ENCODE results near the gene HCLS1. TPM values are rescaled to one million over a fixed set of nuclear protein-coding genes. Genes with fewer than 3 reads are reported as not detected.

HCLS1 gene
- total RNA-seq, 2 donors from 2014 or later, result 14.6 to 27.0 TPM

DNA sequence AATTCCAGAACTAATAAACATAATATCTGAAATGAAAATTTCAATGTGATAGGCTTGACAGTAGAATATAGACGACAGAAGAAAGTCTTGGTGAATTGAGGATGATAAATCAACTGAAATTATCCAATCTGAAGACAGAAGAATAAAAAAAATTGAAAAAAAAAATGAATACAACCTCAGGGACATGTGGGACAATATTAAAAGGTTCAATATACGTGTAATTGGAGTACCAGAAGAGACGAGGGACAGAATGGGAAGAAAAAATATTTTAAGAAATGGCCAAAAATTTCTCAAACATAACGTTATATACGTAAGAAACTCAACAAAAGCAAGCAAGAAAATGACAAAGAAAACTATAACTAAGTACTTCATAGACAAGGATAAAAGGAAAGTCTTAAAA, 43.3 kb upstream of the HCLS1 start:
- TF ChIP-seq POLR2AphosphoS5 (IDR thresholded peaks at IDR 0.05) (no peak), POLR2A (IDR thresholded peaks at IDR 0.05) (no peak)
- TF ChIP-seq, protein P1, sequence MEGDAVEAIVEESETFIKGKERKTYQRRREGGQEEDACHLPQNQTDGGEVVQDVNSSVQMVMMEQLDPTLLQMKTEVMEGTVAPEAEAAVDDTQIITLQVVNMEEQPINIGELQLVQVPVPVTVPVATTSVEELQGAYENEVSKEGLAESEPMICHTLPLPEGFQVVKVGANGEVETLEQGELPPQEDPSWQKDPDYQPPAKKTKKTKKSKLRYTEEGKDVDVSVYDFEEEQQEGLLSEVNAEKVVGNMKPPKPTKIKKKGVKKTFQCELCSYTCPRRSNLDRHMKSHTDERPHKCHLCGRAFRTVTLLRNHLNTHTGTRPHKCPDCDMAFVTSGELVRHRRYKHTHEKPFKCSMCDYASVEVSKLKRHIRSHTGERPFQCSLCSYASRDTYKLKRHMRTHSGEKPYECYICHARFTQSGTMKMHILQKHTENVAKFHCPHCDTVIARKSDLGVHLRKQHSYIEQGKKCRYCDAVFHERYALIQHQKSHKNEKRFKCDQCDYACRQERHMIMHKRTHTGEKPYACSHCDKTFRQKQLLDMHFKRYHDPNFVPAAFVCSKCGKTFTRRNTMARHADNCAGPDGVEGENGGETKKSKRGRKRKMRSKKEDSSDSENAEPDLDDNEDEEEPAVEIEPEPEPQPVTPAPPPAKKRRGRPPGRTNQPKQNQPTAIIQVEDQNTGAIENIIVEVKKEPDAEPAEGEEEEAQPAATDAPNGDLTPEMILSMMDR (IDR thresholded peaks at IDR 0.05), result no peak
- H3K9me3 ChIP-seq, result no peaks in the 10 kb centered on the region
- 96% methylated on average over 5 of the region's 5 CpGs for WGBS
- H3K27me3 ChIP-seq (replicated peaks; ENCODE audit: insufficient read depth), result no peaks in the 10 kb centered on the region
- no peaks in the 10 kb centered on the region for H3K36me3 ChIP-seq
- intact Hi-C loops (cut with DNase I), result no loop called here
- H3K4me3 ChIP-seq, result no peak overlapping the region
- no peak for DNase-seq (ENCODE audit: low spot score)
- H3K27ac ChIP-seq, result no peak overlapping the region
- no peaks in the 10 kb centered on the region for H3K4me1 ChIP-seq (replicated peaks)

- Histone ChIP-seq H3K27ac (no peak overlapping the region), H3K9me3 (no peaks in the 10 kb centered on the region), H3K4me1 (replicated peaks) (no peaks in the 10 kb centered on the region), H3K4me3 (no peak overlapping the region), H3K27me3 (replicated peaks; ENCODE audit: insufficient read depth) (no peaks in the 10 kb centered on the region), H3K36me3 (no peaks in the 10 kb centered on the region)
- DNase-seq (ENCODE audit: low spot score), result no peak
- no peak for TF ChIP-seq POLR2A (IDR thresholded peaks at IDR 0.05)
- no peak for TF ChIP-seq POLR2AphosphoS5 (IDR thresholded peaks at IDR 0.05)
- TF ChIP-seq, protein P1 (IDR thresholded peaks at IDR 0.05), result no peak
- intact Hi-C loops (cut with DNase I), result no loop called here
Measured at GRCh38 chr3:121698901-121699300, 38.2 kb upstream of the HCLS1 start.

DNA sequence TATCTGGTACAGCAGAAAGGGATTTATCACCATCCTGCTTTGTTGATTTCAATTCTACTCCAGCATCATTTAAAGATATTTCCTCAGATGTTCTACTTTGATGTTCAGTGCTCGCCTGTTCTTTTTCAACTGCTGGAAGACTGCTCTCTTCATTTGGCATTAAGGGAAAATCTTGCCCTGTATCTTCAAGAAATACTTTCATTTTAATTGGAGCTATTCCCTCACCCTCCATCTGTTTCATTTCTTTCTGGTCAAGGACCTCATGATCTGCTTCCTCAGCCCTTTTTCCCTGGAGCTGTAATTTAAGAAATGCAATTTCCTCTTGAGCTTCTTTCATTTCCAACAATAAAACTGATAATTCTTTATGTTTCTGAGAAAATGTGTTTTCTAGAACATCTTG, 37.8 kb upstream of the HCLS1 start:
- Histone ChIP-seq H3K9me3 (no peaks in the 10 kb centered on the region), H3K36me3 (no peaks in the 10 kb centered on the region), H3K4me3 (no peak overlapping the region), H3K27ac (no peak overlapping the region), H3K27me3 (replicated peaks; ENCODE audit: insufficient read depth) (no peaks in the 10 kb centered on the region), H3K4me1 (replicated peaks) (no peaks in the 10 kb centered on the region)
- DNase-seq (ENCODE audit: low spot score), result no peak
- 73% methylated on average over 1 of the region's 1 CpG for WGBS
- intact Hi-C loops (cut with DNase I), result no loop called here
- TF ChIP-seq, protein P1 (IDR thresholded peaks at IDR 0.05), result no peak
- no peak for TF ChIP-seq POLR2A (IDR thresholded peaks at IDR 0.05)
- no peak for TF ChIP-seq POLR2AphosphoS5 (IDR thresholded peaks at IDR 0.05)

GRCh38 chr3:121696186-121696585, 35.5 kb upstream of the HCLS1 start:
- Histone ChIP-seq H3K36me3 (peaks cover 0 to 9% of the 10 kb centered on the region in 2 donors), H3K9me3 (no peaks in the 10 kb centered on the region), H3K4me3 (no peak overlapping the region), H3K4me1 (replicated peaks) (no peaks in the 10 kb centered on the region), H3K27me3 (replicated peaks; ENCODE audit: insufficient read depth) (no peaks in the 10 kb centered on the region), H3K27ac (no peak overlapping the region)
- no peak for TF ChIP-seq POLR2A (IDR thresholded peaks at IDR 0.05)
- TF ChIP-seq, protein P1 (IDR thresholded peaks at IDR 0.05), result no peak
- TF ChIP-seq POLR2AphosphoS5 (IDR thresholded peaks at IDR 0.05), result no peak
- intact Hi-C loops (cut with DNase I), result no loop called here
- no peak for DNase-seq (ENCODE audit: low spot score)
- 53% methylated on average over 3 of the region's 3 CpGs for WGBS

DNA sequence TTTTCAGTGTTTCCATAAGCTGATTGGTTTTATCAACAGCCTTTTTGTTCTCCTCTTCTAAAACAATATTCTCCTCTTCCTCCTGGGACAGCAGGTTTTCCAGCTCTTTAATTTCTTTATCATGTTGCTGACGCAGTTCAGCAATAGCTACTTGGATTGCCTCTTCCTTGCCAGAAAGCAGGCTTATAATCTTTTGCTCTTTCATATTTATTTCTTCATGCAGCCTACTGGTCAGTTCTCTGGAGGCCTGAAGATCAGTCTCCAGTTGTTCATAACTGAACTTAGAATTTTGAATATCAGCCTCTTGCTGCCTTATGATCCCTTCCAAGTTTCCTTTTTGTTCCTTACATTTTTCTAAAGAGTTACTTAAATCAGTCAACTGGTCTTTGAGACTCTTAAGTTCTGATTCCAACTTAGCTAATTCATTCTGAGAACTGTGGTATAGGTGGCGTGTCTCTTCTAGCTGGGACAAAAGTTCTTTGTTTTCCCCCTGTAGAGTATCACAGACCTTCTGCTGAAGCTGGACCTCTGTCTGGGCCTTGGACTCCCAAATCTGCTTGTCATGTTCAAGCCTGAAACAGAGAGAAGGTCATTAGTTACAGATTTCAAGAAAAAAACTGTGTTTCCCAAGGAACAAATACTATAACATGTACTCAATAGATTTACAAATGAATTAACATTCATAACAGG, 31.5 kb upstream of the HCLS1 start:
- 99% methylated on average over 2 of the region's 2 CpGs for WGBS
- no peak overlapping the region for H3K4me3 ChIP-seq
- TF ChIP-seq POLR2AphosphoS5 (IDR thresholded peaks at IDR 0.05) (no peak), POLR2A (IDR thresholded peaks at IDR 0.05) (no peak)
- DNase-seq (ENCODE audit: low spot score), result no peak
- intact Hi-C loops (cut with DNase I), result no loop called here
- no peaks in the 10 kb centered on the region for H3K4me1 ChIP-seq (replicated peaks)
- H3K9me3 ChIP-seq, result no peaks in the 10 kb centered on the region
- no peaks in the 10 kb centered on the region for H3K27me3 ChIP-seq (replicated peaks; ENCODE audit: insufficient read depth)
- peaks cover 3 to 9% of the 10 kb centered on the region in 2 donors for H3K36me3 ChIP-seq
- no peak overlapping the region for H3K27ac ChIP-seq

All from prostate gland (tissue), 2 donors.